ENCODE measurements around the gene LRRC10B. TPM values are rescaled to one million over a fixed set of nuclear protein-coding genes. Genes with fewer than 3 reads are reported as not detected.

LRRC10B gene
- total RNA-seq, 4 donors from 2014 or later = 0.59 to 39.7 (median 3.1) TPM

GRCh38 chr11:61546663-61547062 is 38.1 kb downstream of the LRRC10B start:
- H3K27me3 ChIP-seq = no peaks in the 10 kb centered on the region

DNA sequence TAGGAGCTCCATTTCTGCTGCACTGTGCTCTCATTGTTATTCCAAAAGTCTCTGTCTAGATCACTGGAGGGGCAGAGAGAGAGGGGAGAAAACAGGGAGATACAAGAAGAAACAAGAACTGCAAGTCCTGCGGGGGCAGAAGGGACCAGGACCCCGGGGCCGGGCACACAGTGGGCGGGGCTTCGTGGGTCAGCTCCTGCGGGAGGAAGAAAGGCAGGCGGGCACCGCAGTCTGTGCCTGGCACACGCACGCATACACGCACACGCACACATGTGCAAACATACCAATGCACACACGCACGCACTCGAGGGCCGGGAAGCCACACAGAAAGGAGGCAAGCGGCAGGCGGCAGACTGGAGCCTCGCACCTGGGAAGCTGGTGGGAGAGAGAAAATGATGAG is 38.7 kb downstream of the LRRC10B start:
- intact Hi-C loops (cut with DNase I; ENCODE audit: low total_unique reads) = no loop called here

More at GRCh38 chr11:61546663-61547062, 38.1 kb downstream of the LRRC10B start:
- H3K9me3 ChIP-seq = no peaks in the 10 kb centered on the region
- no peak for TF ChIP-seq POLR2A (IDR thresholded peaks at IDR 0.05)
- no peak for TF ChIP-seq CTCF (IDR thresholded peaks at IDR 0.05)
- H3K27ac ChIP-seq = no peak overlapping the region
- DNase-seq = no peak
- H3K36me3 ChIP-seq = no peaks in the 10 kb centered on the region
- intact Hi-C loops (cut with DNase I; ENCODE audit: low total_unique reads) = no loop called here
- H3K4me1 ChIP-seq = no peaks in the 10 kb centered on the region
- no peak overlapping the region for H3K4me3 ChIP-seq

DNA sequence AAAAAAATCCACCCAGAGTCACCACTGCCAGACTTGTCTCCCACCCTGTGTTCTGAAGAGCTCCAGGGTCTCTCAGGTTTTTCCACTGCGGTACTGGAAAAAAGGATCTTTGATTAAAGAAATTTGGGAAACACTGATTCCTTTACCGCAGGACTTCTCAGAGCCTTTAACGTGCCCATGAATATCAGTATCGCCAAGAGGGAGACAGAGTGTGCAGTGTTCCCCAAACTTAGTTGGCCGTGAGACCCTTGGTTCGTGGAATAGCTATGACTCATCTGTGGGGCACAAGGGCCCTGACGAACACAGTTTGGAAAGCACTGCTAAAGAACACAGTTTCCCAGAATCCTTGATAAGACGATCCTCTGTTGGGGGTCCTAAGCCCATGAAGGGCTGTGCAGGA is 40.6 kb downstream of the LRRC10B start:
- no peaks in the 10 kb centered on the region for H3K27me3 ChIP-seq
- no peaks in the 10 kb centered on the region for H3K9me3 ChIP-seq
- H3K4me1 ChIP-seq = no peaks in the 10 kb centered on the region
- TF ChIP-seq CTCF (IDR thresholded peaks at IDR 0.05) = no peak
- TF ChIP-seq POLR2A (IDR thresholded peaks at IDR 0.05) = no peak
- intact Hi-C loops (cut with DNase I; ENCODE audit: low total_unique reads) = no loop called here
- no peak for DNase-seq
- H3K4me3 ChIP-seq = no peak overlapping the region
- no peaks in the 10 kb centered on the region for H3K36me3 ChIP-seq
- H3K27ac ChIP-seq = no peak overlapping the region

More for the DNA sequence above, 38.7 kb downstream of the LRRC10B start:
- DNase-seq = no peak
- H3K27ac ChIP-seq = no peak overlapping the region
- TF ChIP-seq CTCF (IDR thresholded peaks at IDR 0.05) = no peak
- TF ChIP-seq POLR2A (IDR thresholded peaks at IDR 0.05) = no peak
- H3K27me3 ChIP-seq = no peaks in the 10 kb centered on the region
- H3K36me3 ChIP-seq = no peaks in the 10 kb centered on the region
- H3K4me1 ChIP-seq = no peaks in the 10 kb centered on the region
- no peak overlapping the region for H3K4me3 ChIP-seq
- no peaks in the 10 kb centered on the region for H3K9me3 ChIP-seq

- H3K27me3 ChIP-seq = no peaks in the 10 kb centered on the region
These were observed 41.4 kb downstream of the LRRC10B start for GRCh38 chr11:61549662-61550568.

More at GRCh38 chr11:61549662-61550568, 41.4 kb downstream of the LRRC10B start:
- H3K9me3 ChIP-seq = no peaks in the 10 kb centered on the region
- H3K27ac ChIP-seq = no peak overlapping the region
- H3K36me3 ChIP-seq = no peaks in the 10 kb centered on the region
- no peak overlapping the region for H3K4me3 ChIP-seq
- intact Hi-C loops (cut with DNase I; ENCODE audit: low total_unique reads) = no loop called here
- TF ChIP-seq CTCF (IDR thresholded peaks at IDR 0.05) (no peak), POLR2A (IDR thresholded peaks at IDR 0.05) (no peak)
- no peak for DNase-seq
- no peaks in the 10 kb centered on the region for H3K4me1 ChIP-seq

Measured in uterus (tissue), 4 donors.